ENCODE data around the gene C3orf18.

The C3orf18 gene

DNA sequence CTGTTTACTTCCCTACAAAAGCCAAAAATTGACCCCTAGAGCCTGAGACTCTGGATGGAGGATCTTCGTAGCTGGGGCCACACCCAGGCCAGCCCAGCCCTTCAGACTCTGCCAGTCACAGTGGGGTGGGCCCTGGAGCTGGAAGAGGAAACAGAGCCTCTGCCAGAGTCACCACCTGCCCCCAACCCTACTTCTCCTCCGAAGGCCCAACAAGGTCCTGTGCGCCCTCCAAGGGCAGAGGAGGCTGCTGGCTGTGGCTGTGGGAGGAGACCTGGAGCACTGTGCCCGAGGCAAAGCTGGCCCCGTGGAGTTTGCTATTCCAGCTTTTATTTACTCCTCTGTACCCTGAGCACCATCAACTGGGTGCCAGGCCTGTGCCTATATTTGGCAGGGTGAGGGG is 25.0 kb upstream of the C3orf18 start:
- Histone ChIP-seq H3K9me3 (ENCODE audit: control insufficient read depth, insufficient read depth, low read length) (no peaks in the 10 kb centered on the region), H3K36me3 (ENCODE audit: insufficient read depth, low read length) (no peaks in the 10 kb centered on the region), H3K9ac (ENCODE audit: low read depth, low read length) (no peak overlapping the region), H3K4me1 (ENCODE audit: insufficient read depth, low read length) (no peaks in the 10 kb centered on the region; the same call in 1 of the 2 replicates)

- H3K36me3 ChIP-seq (ENCODE audit: insufficient read depth, low read length): no peaks in the 10 kb centered on the region
- H3K9me3 ChIP-seq (ENCODE audit: control insufficient read depth, insufficient read depth, low read length): no peaks in the 10 kb centered on the region
- H3K9ac ChIP-seq (ENCODE audit: low read depth, low read length): no peak overlapping the region
- no peaks in the 10 kb centered on the region; the same call in 1 of the 2 replicates for H3K4me1 ChIP-seq (ENCODE audit: insufficient read depth, low read length)
These were observed 23.7 kb upstream of the C3orf18 start for GRCh38 chr3:50591196-50591741.

DNA sequence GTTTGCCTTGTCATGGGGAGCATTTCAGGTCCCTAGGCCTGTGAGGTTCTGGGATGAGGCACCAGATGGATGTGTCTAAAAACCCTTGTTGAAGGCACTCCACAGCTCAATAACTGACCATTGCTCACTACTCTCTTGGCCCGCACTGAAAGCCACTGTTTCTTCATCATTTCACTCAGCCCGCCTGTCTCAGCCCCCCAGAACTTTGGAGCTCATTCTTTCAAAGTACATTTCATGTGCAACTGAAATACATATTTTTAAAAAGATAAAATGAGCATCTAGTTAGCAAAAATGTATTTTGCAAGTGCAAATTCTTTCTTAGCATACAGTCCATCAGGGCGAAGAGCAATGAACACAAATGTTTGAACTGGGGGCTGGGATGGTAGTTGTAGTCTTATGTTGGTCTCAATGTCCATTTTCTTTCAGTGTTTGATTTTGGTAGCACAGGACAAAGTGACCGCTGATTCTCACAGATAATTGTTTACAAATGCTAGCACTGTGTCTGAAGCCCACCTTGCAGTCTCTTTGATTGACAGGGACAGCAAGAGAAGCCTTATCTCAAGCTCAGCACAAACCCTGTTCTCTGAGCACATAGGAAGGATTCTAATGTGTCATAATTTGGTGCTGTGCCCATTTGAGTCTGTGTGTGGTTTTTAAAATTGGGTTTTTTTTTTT is 21.3 kb upstream of the C3orf18 start:
- H3K9ac ChIP-seq (ENCODE audit: low read depth, low read length): no peak overlapping the region
- no peaks in the 10 kb centered on the region for H3K9me3 ChIP-seq (ENCODE audit: control insufficient read depth, insufficient read depth, low read length)
- no peaks in the 10 kb centered on the region; the same call in 1 of the 2 replicates for H3K4me1 ChIP-seq (ENCODE audit: insufficient read depth, low read length)
- no peaks in the 10 kb centered on the region for H3K36me3 ChIP-seq (ENCODE audit: insufficient read depth, low read length)

DNA sequence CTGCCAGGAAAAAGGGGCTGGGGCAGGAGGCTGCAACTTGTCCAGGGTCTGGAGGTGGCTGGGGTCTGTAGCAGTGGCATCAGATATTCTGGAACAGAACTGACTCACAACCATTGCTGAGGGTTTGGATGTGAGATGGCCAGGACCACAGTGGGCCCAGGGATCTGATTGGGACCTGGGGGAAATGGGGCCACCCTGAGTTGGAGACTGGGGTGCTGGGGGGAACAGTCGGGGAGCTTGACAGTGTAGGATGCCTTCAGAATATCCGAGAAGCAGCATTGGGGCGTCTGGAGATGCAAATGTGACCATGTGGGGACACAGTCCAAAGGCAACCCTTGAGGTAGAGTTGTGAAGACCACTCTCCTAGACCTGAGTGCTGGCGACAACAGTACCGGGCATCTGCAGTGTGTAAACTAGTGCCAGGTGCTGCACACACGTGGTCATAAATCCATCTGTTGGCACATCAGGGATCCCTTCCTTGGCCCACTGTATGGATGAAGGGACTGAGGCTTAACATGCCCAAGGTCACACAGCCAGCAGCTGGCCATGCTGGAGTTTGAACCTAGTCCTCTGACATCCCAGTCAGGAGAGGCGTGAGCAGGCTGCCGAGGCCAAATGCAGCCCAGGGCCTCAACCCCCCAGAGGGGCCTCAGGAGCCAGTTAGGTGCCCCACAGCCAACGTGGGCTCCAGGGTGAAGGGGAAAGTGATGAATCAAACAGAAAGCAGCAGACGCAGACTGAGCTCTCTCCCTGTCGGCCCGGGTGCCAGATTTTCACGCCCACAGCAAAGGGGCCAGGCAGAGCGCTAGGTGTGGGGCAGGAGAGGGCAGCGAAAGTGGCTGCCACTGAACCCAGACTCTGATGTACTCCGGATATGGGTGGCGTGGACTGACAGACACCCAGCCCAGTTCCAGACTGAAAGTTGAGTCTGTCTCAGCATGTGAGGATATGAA is 20.5 kb upstream of the C3orf18 start:
- Histone ChIP-seq H3K9ac (ENCODE audit: low read depth, low read length) (no peak overlapping the region), H3K9me3 (ENCODE audit: control insufficient read depth, insufficient read depth, low read length) (no peaks in the 10 kb centered on the region), H3K4me1 (ENCODE audit: insufficient read depth, low read length) (no peaks in the 10 kb centered on the region; the same call in 1 of the 2 replicates), H3K36me3 (ENCODE audit: insufficient read depth, low read length) (no peaks in the 10 kb centered on the region)

DNA sequence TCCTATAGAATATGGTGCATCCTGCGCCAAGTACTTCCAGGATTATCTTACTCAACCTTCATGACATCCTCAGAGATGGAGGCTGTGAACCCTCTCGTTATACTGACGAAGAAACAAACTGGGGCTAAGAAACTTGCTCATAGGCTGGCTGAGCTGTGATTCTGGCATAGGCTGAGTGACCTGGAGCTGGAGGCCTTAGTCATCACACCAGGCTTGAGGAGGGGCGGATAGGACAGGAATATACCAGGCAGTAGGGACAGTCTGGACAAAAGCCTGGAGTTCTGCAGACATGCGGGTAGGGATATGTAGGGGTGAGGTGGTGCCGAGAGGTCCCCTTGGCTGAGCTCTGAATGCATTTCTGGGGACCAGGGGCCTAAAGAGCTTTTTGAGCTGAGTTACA is 19.8 kb upstream of the C3orf18 start:
- no peaks in the 10 kb centered on the region for H3K36me3 ChIP-seq (ENCODE audit: insufficient read depth, low read length)
- H3K4me1 ChIP-seq (ENCODE audit: insufficient read depth, low read length): no peaks in the 10 kb centered on the region; the same call in 1 of the 2 replicates
- no peak overlapping the region for H3K9ac ChIP-seq (ENCODE audit: low read depth, low read length)
- no peaks in the 10 kb centered on the region for H3K9me3 ChIP-seq (ENCODE audit: control insufficient read depth, insufficient read depth, low read length)

GRCh38 chr3:50586763-50587070 is 19.2 kb upstream of the C3orf18 start:
- Histone ChIP-seq H3K4me1 (ENCODE audit: insufficient read depth, low read length) (no peaks in the 10 kb centered on the region; the same call in 1 of the 2 replicates), H3K9me3 (ENCODE audit: control insufficient read depth, insufficient read depth, low read length) (no peaks in the 10 kb centered on the region), H3K36me3 (ENCODE audit: insufficient read depth, low read length) (no peaks in the 10 kb centered on the region), H3K9ac (ENCODE audit: low read depth, low read length) (no peak overlapping the region)

- no peak overlapping the region for H3K9ac ChIP-seq (ENCODE audit: low read depth, low read length)
- no peaks in the 10 kb centered on the region for H3K9me3 ChIP-seq (ENCODE audit: control insufficient read depth, insufficient read depth, low read length)
- H3K36me3 ChIP-seq (ENCODE audit: insufficient read depth, low read length): no peaks in the 10 kb centered on the region
- H3K4me1 ChIP-seq (ENCODE audit: insufficient read depth, low read length): no peaks in the 10 kb centered on the region; the same call in 1 of the 2 replicates
These were observed 18.6 kb upstream of the C3orf18 start for GRCh38 chr3:50585919-50586762.

- H3K36me3 ChIP-seq (ENCODE audit: insufficient read depth, low read length): no peaks in the 10 kb centered on the region
- H3K4me1 ChIP-seq (ENCODE audit: insufficient read depth, low read length): no peaks in the 10 kb centered on the region
- no peak overlapping the region for H3K9ac ChIP-seq (ENCODE audit: low read depth, low read length)
- H3K9me3 ChIP-seq (ENCODE audit: control insufficient read depth, insufficient read depth, low read length): no peaks in the 10 kb centered on the region
These were observed 16.8 kb upstream of the C3orf18 start for GRCh38 chr3:50584391-50584790.

DNA sequence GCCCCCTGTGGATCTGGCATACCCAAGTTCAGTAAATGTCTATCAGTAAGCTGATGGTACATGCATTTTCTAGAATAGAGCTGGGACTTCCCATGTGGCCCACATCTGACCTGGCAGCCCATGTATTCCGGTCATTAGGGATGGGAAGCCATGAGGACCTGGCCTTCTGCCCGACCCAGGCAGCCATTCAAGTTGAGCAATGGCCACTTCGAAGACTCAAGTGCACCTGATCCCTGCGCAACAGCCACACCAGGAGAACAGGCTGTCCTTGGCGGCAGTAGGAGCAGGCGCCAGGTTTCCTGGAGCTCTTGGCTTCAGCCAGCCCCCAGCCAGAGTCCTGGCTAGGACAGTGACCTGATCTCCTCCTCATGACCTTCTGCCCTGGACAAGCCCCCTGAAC is 16.4 kb upstream of the C3orf18 start:
- Histone ChIP-seq H3K4me1 (ENCODE audit: insufficient read depth, low read length) (no peaks in the 10 kb centered on the region), H3K36me3 (ENCODE audit: insufficient read depth, low read length) (no peaks in the 10 kb centered on the region), H3K9ac (ENCODE audit: low read depth, low read length) (no peak overlapping the region), H3K9me3 (ENCODE audit: control insufficient read depth, insufficient read depth, low read length) (no peaks in the 10 kb centered on the region)

GRCh38 chr3:50582083-50582482 is 14.5 kb upstream of the C3orf18 start:
- Histone ChIP-seq H3K9me3 (ENCODE audit: control insufficient read depth, insufficient read depth, low read length) (no peaks in the 10 kb centered on the region), H3K4me1 (ENCODE audit: insufficient read depth, low read length) (no peaks in the 10 kb centered on the region), H3K36me3 (ENCODE audit: insufficient read depth, low read length) (no peaks in the 10 kb centered on the region), H3K9ac (ENCODE audit: low read depth, low read length) (no peak overlapping the region)

GRCh38 chr3:50581459-50581842 is 13.9 kb upstream of the C3orf18 start:
- H3K9me3 ChIP-seq (ENCODE audit: control insufficient read depth, insufficient read depth, low read length): no peaks in the 10 kb centered on the region
- H3K36me3 ChIP-seq (ENCODE audit: insufficient read depth, low read length): no peaks in the 10 kb centered on the region
- no peak overlapping the region for H3K9ac ChIP-seq (ENCODE audit: low read depth, low read length)
- H3K4me1 ChIP-seq (ENCODE audit: insufficient read depth, low read length): no peaks in the 10 kb centered on the region

GRCh38 chr3:50580683-50581458 is 13.3 kb upstream of the C3orf18 start:
- Histone ChIP-seq H3K9ac (ENCODE audit: low read depth, low read length) (no peak overlapping the region), H3K4me1 (ENCODE audit: insufficient read depth, low read length) (no peaks in the 10 kb centered on the region), H3K36me3 (ENCODE audit: insufficient read depth, low read length) (no peaks in the 10 kb centered on the region), H3K9me3 (ENCODE audit: control insufficient read depth, insufficient read depth, low read length) (no peaks in the 10 kb centered on the region)

DNA sequence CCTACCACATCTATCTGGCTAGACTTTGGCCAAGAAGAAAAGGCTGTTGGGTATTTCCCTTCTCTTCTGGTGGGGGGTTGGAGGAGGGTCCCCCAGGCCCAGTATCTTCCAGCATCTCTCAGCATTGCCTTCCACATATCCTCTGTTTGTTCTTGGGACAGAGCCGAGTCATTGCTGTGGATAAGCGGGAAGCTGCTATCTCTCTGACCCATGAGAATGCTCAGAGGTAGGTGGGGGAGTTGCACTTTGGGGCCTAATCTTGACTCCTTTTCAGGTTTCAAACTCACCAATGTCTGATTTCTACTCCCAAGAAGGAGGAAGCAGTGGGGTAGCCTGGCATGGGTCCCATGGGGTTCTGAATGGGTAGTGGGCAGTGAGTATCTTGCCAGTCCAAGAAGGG is 9.8 kb upstream of the C3orf18 start:
- no peaks in the 10 kb centered on the region for H3K4me1 ChIP-seq (ENCODE audit: insufficient read depth, low read length)

More for the DNA sequence above, 9.8 kb upstream of the C3orf18 start:
- H3K9me3 ChIP-seq (ENCODE audit: control insufficient read depth, insufficient read depth, low read length): no peaks in the 10 kb centered on the region
- H3K9ac ChIP-seq (ENCODE audit: low read depth, low read length): no peak overlapping the region
- no peaks in the 10 kb centered on the region for H3K36me3 ChIP-seq (ENCODE audit: insufficient read depth, low read length)

All from ES-I3 (cell line).